Measurements from ENCODE around the gene HP.

- TF ChIP-seq CTCF (IDR thresholded peaks at IDR 0.05) (no peak), EZH2 (IDR thresholded peaks at IDR 0.05; ENCODE audit: borderline replicate concordance, insufficient read depth, low read depth, low read length, poor library complexity, severe bottlenecking) (no peak)
Observed at GRCh38 chr16:72036098-72036497, 18.2 kb upstream of the HP start.
